SW 1271 (cell line): Measurements from ENCODE around the gene FNIP2.
"Not testable (repeated sequence)": the region's sequence is repeated elsewhere in the genome, so short reads cannot be mapped to it uniquely, and the experiment has no call there.

ENCODE experiments used
- DNase-seq, 2 experiments: peaks; one replicate each; lab custom pipeline; 2025; lab: John Stamatoyannopoulos, UW

FNIP2 gene

DNA sequence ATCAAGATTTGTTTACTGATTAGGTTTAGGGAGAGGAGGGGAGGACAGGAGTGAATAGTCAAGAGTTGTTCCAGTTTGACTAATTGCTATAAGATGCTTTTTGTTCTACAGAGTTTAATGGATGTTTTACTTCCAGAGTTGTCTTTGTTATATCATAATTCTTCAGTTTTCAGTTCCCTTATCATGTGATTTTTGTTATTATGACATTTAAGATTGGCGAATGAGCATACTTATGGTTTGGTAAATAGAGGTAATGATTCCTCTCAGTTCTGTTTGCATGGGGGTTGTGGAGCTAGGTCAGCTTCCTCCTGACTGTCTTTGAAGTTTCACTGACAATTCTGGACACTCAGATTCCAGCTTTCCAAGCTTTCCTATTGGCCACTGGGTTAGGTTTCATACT is 24.6 kb downstream of the FNIP2 start:
- DNase-seq, result not testable (repeated sequence)

GRCh38 chr4:158796370-158797140 is 27.7 kb downstream of the FNIP2 start:
- DNase-seq, result no peak

DNA sequence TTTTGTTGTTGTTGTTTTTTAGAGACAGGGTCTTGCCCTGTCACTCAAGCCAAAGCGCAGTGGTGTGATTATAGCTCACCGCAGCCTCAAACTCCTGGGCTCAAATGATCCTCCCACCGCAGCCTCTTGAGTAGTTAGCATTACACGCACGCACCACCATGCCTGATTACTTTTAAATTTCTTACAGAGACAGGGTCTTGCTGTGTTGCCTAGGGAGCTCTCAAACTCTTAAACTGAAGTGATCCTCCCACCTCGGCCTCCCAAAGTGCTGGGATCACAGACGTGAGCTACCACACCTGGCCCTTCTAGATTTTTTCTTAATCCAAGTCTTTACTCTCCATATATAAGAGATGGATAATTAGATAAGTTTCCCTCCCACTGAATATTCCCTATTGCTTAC is 29.2 kb downstream of the FNIP2 start:
- no peak for DNase-seq

- no peak for DNase-seq
These were observed 30.4 kb downstream of the FNIP2 start for GRCh38 chr4:158799013-158799770.

- DNase-seq, result no peak
These were observed 31.0 kb downstream of the FNIP2 start for GRCh38 chr4:158799856-158800255.

DNA sequence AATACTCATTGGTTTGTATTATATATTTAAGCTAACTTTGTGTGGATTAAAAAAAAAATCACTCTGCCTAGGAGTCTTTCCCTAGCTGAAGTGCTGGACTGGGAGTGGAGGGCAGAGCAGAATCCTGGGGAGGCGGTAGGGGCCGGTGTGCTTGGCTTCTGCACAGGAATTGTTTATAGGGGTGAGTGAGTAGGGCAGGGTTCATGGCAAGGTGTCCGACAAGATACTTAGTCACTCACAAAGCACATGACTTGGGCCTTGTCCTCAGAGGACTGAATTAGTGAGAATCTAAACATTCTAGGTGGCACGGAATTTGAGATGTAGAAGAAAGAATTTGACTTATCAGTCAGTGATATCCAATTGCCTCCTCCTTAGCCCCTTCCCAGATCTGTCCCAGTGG is 32.2 kb downstream of the FNIP2 start:
- no peak for DNase-seq

- no peak for DNase-seq
These were observed 32.9 kb downstream of the FNIP2 start for GRCh38 chr4:158801677-158802076.

- no peak for DNase-seq
These were observed 34.1 kb downstream of the FNIP2 start for GRCh38 chr4:158802914-158803313.

- no peak for DNase-seq
These were observed 37.0 kb downstream of the FNIP2 start for GRCh38 chr4:158805635-158806471.

- DNase-seq, result no peak
These were observed 38.9 kb downstream of the FNIP2 start for GRCh38 chr4:158807691-158808090.

DNA sequence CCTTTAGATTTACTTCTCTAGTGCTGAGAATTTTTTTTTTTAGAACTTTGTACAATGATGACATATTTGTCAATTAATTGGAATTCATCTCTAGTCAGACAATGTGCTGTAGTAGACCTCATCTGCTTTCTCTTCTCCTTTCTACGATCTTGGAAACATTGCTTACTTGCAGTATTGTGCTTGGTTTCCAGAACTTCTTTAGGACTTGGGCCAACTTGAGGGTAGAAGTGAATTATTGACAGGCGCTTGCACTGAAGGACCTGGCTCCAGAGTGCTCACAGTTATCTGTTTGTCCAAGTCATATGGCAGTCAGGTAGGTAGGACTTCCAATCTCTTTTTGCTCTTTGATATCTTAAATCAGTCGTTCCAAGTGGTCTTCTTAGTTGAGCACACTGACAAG is 39.6 kb downstream of the FNIP2 start:
- DNase-seq, result no peak

DNA sequence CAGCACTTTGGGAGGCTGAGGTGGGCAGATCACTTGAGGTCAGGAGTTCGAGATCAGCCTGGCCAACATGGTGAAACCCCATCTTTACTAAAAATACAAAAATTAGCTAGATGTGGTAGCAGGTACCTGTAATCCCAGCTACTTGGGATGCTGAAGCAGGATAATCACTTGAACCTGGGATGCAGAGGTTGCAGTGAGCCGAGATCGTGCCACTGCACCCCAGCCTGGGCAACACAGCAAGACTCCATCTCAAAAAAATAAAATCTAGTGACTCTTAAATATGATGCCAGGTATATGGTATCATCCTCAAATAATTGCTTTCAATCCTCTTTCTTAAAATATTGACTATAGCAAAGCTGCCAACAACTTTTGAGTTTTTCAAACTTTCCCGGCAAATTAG is 40.4 kb downstream of the FNIP2 start:
- DNase-seq, result not testable (repeated sequence)

DNA sequence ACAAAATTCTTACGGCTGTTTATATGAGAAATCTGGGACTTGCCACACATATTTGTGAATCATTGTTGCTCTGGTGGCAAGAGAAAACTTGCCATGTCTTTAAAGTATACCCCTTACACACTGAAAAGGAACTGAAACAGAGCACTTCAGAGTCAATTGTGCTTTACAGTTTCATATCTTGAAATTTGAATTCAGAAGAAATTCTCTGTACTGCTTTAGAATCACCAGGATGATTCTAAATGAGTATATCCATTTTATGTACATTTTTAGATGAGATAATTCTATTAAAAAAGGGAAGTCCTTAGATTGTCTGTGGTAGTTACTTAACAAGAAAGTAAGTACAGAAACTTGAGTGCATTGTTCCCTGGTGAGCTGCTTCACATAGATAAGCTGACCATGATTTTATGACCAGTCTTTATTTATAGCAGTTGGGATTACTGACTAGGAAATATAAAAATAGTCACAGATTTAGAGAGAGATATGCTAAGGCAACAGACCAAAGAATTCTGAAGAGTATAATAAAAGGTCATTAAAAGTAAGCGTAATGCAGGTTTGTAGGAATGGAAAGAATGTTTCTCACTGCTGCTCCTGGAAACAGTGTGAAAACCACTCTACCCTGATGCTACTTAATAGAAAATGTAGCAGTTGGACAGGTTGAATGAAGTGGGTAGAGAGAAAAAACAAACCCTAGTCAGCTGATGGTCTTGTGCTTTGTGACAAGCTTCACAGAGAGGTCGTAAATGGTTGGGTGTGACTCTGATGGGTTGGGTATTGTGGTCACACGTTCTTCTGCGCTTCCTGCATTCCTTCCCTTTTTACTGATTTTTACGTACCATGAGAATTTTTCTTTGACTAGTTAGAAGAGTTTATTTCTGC is 41.0 kb downstream of the FNIP2 start:
- no peak for DNase-seq

DNA sequence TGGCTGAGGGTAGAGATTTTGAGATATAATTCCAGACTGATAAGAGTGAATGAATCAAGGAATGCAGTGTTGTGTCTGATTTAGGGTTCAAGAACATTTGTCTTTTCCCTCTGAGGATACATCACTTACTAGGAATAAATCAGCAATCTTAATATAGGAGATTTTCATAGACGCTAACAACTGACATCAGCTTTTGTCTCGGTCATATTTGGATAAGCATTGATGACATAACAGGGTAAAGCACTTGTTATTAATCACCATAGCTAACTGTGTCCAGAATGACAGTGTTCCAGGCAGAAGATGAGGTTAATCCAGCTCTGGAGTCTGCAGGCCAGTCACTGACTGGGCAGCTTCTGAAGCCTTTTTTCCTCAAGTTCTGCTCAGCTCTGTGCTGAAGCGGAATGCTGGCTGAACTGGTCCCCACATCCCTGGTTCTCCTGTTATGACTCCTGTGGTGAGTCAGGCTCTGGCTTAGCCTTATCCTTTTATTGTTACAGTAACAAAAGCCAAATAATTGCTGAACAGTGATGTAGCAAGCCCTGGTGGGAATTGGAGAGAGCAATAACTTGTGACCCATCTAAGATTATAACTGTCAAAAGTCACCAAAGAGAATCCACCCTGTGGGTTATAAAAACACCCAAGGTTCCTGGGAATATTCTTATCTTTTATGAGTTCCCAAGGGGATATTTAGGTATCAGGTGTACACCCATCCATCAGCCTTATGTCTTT is 41.8 kb downstream of the FNIP2 start:
- DNase-seq, result no peak

DNA sequence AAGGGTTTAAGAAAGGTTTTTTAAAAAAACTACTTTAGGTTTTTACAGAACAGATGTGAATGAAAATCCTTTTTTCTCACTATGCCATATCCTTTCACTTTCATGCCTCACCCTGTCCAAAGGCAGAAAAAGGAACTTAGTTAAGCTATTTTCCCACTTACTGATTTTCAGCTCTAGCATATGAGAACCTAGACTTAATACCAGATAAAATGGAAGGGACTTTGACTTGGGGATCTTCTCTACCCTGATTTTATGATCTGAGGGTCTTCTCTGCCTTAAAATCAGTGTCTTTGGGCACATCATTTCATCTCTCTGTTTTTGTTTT is 42.4 kb downstream of the FNIP2 start:
- no peak for DNase-seq

GRCh38 chr4:158811704-158812103 is 42.9 kb downstream of the FNIP2 start:
- no peak for DNase-seq

DNA sequence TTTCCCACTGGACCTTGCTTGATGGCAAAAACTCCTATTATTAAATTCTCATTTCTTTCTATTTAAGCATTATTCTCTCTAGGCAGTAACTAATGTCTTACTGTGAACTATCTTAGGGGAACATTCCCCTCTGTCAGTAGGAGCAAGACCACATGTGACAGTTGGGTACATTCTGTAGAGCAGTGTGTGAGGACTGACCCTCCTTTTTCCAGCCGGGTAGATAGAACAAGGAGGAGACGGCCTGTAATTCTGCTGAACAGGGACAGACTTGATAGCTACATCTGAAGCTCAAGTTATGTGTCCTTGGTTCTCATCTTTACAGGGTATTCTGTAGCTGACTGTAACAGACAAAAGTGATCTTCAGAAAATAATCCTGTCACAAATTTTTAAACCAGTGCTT is 43.3 kb downstream of the FNIP2 start:
- no peak for DNase-seq

GRCh38 chr4:158812543-158812942 is 43.7 kb downstream of the FNIP2 start:
- DNase-seq, result no peak

DNA sequence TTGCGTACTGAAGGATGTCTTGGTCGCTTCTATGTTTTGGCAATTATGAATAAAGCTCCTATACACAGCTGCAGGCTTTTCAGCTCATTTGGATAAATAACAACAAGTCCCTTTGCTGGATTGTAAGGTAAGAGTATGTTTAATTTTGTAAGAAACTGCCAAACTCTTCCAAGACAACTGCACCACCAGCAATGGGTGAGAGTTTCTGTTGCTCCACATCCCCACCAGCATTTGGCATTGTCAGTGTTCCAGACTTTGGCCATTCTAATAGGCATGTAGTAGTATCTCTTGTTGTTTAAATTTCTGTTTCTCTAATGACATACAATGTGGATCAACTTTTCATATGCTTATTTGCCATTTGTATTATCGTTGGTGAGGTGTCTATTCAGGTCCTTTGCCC is 44.3 kb downstream of the FNIP2 start:
- no peak for DNase-seq

DNA sequence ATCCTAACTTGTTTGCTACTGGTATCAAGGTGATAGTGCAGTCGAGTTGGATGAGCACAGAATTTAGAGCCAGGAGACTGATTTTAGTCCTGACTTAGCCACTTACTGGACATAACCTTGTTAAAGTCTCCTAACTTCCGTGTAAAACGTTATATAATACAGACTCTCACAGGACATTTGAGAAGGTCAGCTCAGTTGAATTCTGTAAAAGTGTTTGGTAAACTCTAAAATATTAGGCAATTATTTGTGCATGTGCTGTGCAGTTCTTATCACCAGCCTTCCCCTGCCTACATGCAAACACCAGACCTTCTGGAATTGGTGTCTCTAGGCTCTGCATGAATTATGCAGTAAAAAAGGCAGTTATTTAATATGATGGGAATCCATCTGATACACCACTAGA is 45.4 kb downstream of the FNIP2 start:
- no peak for DNase-seq
